Caco-2 (cell line): Measurements from ENCODE around the gene DIS3L2. TPM values are rescaled to one million over a fixed set of nuclear protein-coding genes. Genes with fewer than 3 reads are reported as not detected.

ENCODE experiments used
- BruUV-seq: library from RNA; stranded (reverse); fragments of 400-500 nt; replicated peaks from 2 replicates; lab custom pipeline; 2021; lab: Mats Ljungman, UMichigan
- CTCF ChIA-PET: fragments of 300-600 bp; sonication (Branson Sonifier 250); formaldehyde crosslinking; loops from one replicate; lab custom pipeline; 2022; ENCODE audit warnings: antibody characterized with exemption; lab: Charles Lee
- POLR2A ChIA-PET: fragments of 300-600 bp; sonication (Branson Sonifier 250); formaldehyde crosslinking; loops from one replicate; lab custom pipeline; 2022; ENCODE audit warnings: antibody characterized with exemption; lab: Charles Lee
- DNase-seq, 2 experiments: peaks; one replicate each; pipeline versions ENCODE4 v3.0.0 to v3.0.0-alpha.2; 2020 to 2022
- H3K27me3 ChIP-seq: replicated peaks from 2 replicates; pipeline ENCODE4 v1.6.0; 2011; ENCODE audit warnings: low read length; ENCODE audit not compliant: control insufficient read depth, insufficient read depth
- H3K36me3 ChIP-seq: 2 replicates; pipeline ENCODE4 v1.5.1; 2011; ENCODE audit warnings: low read length; ENCODE audit not compliant: control insufficient read depth, insufficient read depth
- H3K4me1 ChIP-seq: fragments of 250-450 bp; sonication (Bioruptor Pico); 2 replicates; pipeline ENCODE4 v1.5.1; 2020; ENCODE audit warnings: mild to moderate bottlenecking
- H3K4me3 ChIP-seq: 2 replicates; pipeline ENCODE4 v1.5.1; 2011; ENCODE audit warnings: low read depth, mild to moderate bottlenecking, control low read depth, low read length
- H3K9me3 ChIP-seq: fragments of 250-450 bp; sonication (Bioruptor Pico); 2 replicates; pipeline ENCODE4 v1.5.1; 2020; ENCODE audit warnings: mild to moderate bottlenecking, moderate library complexity
- H3K27ac Mint-ChIP-seq: one replicate; pipeline ENCODE4 v1.8.0; 2022; ENCODE audit warnings: mixed read lengths; ENCODE audit not compliant: unreplicated experiment
- H3K27me3 Mint-ChIP-seq: one replicate; pipeline ENCODE4 v1.8.0; 2022; ENCODE audit warnings: mixed read lengths; ENCODE audit not compliant: insufficient read depth, unreplicated experiment
- H3K36me3 Mint-ChIP-seq: one replicate; pipeline ENCODE4 v1.8.0; 2022; ENCODE audit warnings: mild to moderate bottlenecking, mixed read lengths; ENCODE audit not compliant: insufficient read depth, unreplicated experiment
- H3K4me1 Mint-ChIP-seq: one replicate; pipeline ENCODE4 v1.8.0; 2022; ENCODE audit warnings: low read depth, mixed read lengths; ENCODE audit not compliant: unreplicated experiment
- H3K4me3 Mint-ChIP-seq: one replicate; pipeline ENCODE4 v1.8.0; 2022; ENCODE audit warnings: mild to moderate bottlenecking, moderate library complexity, mixed read lengths; ENCODE audit not compliant: unreplicated experiment
- H3K9me3 Mint-ChIP-seq: one replicate; pipeline ENCODE4 v1.8.0; 2022; ENCODE audit warnings: mixed read lengths; ENCODE audit not compliant: unreplicated experiment
- intact Hi-C: fragments of 100-400 bp; cut with micrococcal nuclease; formaldehyde crosslinking; loops from one replicate; pipeline ENCODE4 v1.10.0; 2022; ENCODE audit not compliant: unreplicated experiment
- total RNA-seq: library from RNA; stranded (reverse); gene quantifications from 2 replicates; pipeline ENCODE4 v1.2.3, GENCODE V29; 2022
- TF ChIP-seq, protein P1 (sequence below), 2 experiments: fragments of 200-600 bp in 1 of 2; IDR thresholded peaks; 1 replicate in 1 of 2; 2 replicates in 1 of 2; pipeline versions ENCODE4 v1.5.1 to v1.8.0; 2011 to 2022; ENCODE audit warnings: antibody characterized with exemption in 1 of 2, control low read depth in 1 of 2, inconsistent platforms in 1 of 2, low read depth in 1 of 2, low read length in 1 of 2, mild to moderate bottlenecking in 1 of 2, moderate library complexity in 1 of 2; ENCODE audit not compliant: insufficient read depth in 1 of 2, severe bottlenecking in 1 of 2, unreplicated experiment in 1 of 2

The DIS3L2 gene
- total RNA-seq, 1 experiment from 2014 or later, result 15.5 TPM

GRCh38 chr2:232260075-232260474 lies 298.6 kb downstream of the DIS3L2 start:
- intact Hi-C loops, result no loop called here
- H3K4me1 ChIP-seq, result no peaks in the 10 kb centered on the region
- Mint-ChIP-seq H3K36me3 (no peaks in the 10 kb centered on the region), H3K27me3 (no peaks in the 10 kb centered on the region), H3K27ac (no peak overlapping the region), H3K4me1 (no peaks in the 10 kb centered on the region), H3K9me3 (no peaks in the 10 kb centered on the region), H3K4me3 (no peak overlapping the region)
- TF ChIP-seq, protein P1, sequence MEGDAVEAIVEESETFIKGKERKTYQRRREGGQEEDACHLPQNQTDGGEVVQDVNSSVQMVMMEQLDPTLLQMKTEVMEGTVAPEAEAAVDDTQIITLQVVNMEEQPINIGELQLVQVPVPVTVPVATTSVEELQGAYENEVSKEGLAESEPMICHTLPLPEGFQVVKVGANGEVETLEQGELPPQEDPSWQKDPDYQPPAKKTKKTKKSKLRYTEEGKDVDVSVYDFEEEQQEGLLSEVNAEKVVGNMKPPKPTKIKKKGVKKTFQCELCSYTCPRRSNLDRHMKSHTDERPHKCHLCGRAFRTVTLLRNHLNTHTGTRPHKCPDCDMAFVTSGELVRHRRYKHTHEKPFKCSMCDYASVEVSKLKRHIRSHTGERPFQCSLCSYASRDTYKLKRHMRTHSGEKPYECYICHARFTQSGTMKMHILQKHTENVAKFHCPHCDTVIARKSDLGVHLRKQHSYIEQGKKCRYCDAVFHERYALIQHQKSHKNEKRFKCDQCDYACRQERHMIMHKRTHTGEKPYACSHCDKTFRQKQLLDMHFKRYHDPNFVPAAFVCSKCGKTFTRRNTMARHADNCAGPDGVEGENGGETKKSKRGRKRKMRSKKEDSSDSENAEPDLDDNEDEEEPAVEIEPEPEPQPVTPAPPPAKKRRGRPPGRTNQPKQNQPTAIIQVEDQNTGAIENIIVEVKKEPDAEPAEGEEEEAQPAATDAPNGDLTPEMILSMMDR (IDR thresholded peaks at IDR 0.05; ENCODE audit: insufficient read depth in 1 of 2, low read depth in 1 of 2, low read length in 1 of 2, severe bottlenecking in 1 of 2, unreplicated experiment in 1 of 2), result no peak
- no peaks in the 10 kb centered on the region for H3K27me3 ChIP-seq
- H3K9me3 ChIP-seq, result no peaks in the 10 kb centered on the region
- no TSS peak for BruUV-seq
- no peak for DNase-seq
- H3K4me3 ChIP-seq, result no peak overlapping the region
- POLR2A ChIA-PET, result no interaction called here
- no peaks in the 10 kb centered on the region for H3K36me3 ChIP-seq
- CTCF ChIA-PET, result no interaction called here

GRCh38 chr2:232261776-232262175 lies 300.3 kb downstream of the DIS3L2 start:
- H3K36me3 Mint-ChIP-seq, result no peaks in the 10 kb centered on the region
- ChIA-PET POLR2A (no interaction called here), CTCF (no interaction called here)
- no peaks in the 10 kb centered on the region for H3K36me3 ChIP-seq
- H3K27ac Mint-ChIP-seq, result no peak overlapping the region
- no peaks in the 10 kb centered on the region for H3K27me3 ChIP-seq
- no peaks in the 10 kb centered on the region for H3K27me3 Mint-ChIP-seq
- intact Hi-C loops, result no loop called here
- no TSS peak for BruUV-seq
- no peak overlapping the region for H3K4me3 Mint-ChIP-seq
- H3K9me3 ChIP-seq, result no peaks in the 10 kb centered on the region
- H3K4me3 ChIP-seq, result no peak overlapping the region
- no peaks in the 10 kb centered on the region for H3K9me3 Mint-ChIP-seq
- TF ChIP-seq, protein P1 (IDR thresholded peaks at IDR 0.05; ENCODE audit: insufficient read depth in 1 of 2, low read depth in 1 of 2, low read length in 1 of 2, severe bottlenecking in 1 of 2, unreplicated experiment in 1 of 2), result no peak
- no peaks in the 10 kb centered on the region for H3K4me1 Mint-ChIP-seq
- H3K4me1 ChIP-seq, result no peaks in the 10 kb centered on the region
- no peak for DNase-seq

DNA sequence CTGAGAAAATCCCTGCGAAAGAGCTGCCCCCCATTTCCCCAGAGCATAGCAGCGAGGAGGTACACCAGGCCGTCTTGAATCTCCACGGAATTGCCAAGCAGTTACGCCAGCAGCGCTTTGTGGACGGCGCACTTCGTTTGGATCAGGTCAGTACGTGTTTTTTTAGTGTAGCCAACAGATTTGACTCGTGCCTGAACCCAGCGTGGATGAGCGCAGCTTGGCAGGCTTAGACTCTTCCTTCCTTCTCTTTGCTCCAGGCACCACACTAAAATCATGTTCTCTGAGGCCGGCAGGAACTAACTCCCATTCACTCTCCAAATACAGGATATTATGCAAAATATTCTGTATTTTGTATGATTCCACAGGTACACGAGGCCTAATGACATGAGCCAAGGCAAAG lies 301.8 kb downstream of the DIS3L2 start:
- Mint-ChIP-seq H3K27me3 (no peaks in the 10 kb centered on the region), H3K36me3 (no peaks in the 10 kb centered on the region), H3K9me3 (no peaks in the 10 kb centered on the region), H3K27ac (no peak overlapping the region), H3K4me1 (no peaks in the 10 kb centered on the region), H3K4me3 (no peak overlapping the region)
- no peak overlapping the region for H3K4me3 ChIP-seq
- no peak for DNase-seq
- no peaks in the 10 kb centered on the region for H3K27me3 ChIP-seq
- BruUV-seq, result no TSS peak
- no peaks in the 10 kb centered on the region for H3K9me3 ChIP-seq
- no peaks in the 10 kb centered on the region for H3K4me1 ChIP-seq
- CTCF ChIA-PET, result no interaction called here
- TF ChIP-seq, protein P1 (IDR thresholded peaks at IDR 0.05; ENCODE audit: insufficient read depth in 1 of 2, low read depth in 1 of 2, low read length in 1 of 2, severe bottlenecking in 1 of 2, unreplicated experiment in 1 of 2), result no peak
- intact Hi-C loops, result no loop called here
- POLR2A ChIA-PET, result no interaction called here
- no peaks in the 10 kb centered on the region for H3K36me3 ChIP-seq
